NT2/D1 (cell line): ENCODE measurements around the gene IFIT1B.

ENCODE experiments used
- SUZ12 ChIP-seq: IDR thresholded peaks from 2 replicates; pipeline ENCODE4 v1.6.1; 2011; ENCODE audit not compliant: insufficient read length, insufficient read depth; ENCODE audit errors: extremely low read depth
- YY1 ChIP-seq: IDR thresholded peaks from 2 replicates; pipeline ENCODE4 v1.6.1; 2011; ENCODE audit not compliant: insufficient read length, insufficient read depth

- TF ChIP-seq SUZ12 (no peak), YY1 (no peak)
These were observed 47.2 kb upstream of the IFIT1B start for GRCh38 chr10:89330537-89331212.
